Hippocampal formation (tissue), 2 donors: Measurements from ENCODE around the gene RBM15B.
"Not testable (repeated sequence)": the region's sequence is repeated elsewhere in the genome, so short reads cannot be mapped to it uniquely, and the experiment has no call there.

ENCODE experiments used
- DNase-seq, 2 donors: peaks; one replicate each; lab custom pipeline; 2025; lab: John Stamatoyannopoulos, UW

Gene RBM15B, protein sequence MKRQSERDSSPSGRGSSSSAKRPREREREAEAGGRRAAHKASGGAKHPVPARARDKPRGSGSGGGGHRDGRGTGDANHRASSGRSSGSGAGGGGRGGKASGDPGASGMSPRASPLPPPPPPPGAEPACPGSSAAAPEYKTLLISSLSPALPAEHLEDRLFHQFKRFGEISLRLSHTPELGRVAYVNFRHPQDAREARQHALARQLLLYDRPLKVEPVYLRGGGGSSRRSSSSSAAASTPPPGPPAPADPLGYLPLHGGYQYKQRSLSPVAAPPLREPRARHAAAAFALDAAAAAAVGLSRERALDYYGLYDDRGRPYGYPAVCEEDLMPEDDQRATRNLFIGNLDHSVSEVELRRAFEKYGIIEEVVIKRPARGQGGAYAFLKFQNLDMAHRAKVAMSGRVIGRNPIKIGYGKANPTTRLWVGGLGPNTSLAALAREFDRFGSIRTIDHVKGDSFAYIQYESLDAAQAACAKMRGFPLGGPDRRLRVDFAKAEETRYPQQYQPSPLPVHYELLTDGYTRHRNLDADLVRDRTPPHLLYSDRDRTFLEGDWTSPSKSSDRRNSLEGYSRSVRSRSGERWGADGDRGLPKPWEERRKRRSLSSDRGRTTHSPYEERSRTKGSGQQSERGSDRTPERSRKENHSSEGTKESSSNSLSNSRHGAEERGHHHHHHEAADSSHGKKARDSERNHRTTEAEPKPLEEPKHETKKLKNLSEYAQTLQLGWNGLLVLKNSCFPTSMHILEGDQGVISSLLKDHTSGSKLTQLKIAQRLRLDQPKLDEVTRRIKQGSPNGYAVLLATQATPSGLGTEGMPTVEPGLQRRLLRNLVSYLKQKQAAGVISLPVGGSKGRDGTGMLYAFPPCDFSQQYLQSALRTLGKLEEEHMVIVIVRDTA

DNA sequence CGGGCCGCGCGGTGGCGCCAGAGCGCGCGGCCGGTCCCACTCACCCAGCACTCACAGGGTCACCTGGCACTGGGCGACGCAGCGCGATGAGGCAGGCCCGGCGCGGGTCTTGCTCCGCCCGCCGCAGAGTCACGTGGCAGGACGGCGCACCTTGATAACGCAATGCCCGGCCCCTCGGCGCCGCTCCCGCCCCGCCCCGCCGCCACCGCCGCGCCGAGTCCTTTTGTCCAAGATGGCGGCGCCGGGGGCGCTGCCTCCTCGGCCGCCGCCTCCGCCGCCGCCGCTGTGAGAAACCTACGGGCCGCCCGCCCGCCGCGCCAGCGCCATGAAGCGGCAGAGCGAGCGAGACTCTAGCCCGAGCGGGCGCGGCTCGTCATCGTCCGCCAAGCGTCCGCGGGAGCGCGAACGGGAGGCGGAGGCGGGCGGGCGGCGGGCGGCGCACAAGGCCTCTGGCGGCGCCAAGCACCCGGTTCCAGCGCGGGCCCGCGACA lies at the start of gene RBM15B:
TSS of gene RBM15B (plus strand) at position 211 of the 491 bp plus-strand sequence. CDS start at position 326, 115 bp downstream.
- DNase-seq = peak; percentile 93 to 95

- no peak for DNase-seq
These were observed 47.0 kb upstream of the RBM15B start for GRCh38 chr3:51343918-51344687.

GRCh38 chr3:51350751-51351150 lies 40.3 kb upstream of the RBM15B start:
- peak in 1 of 2 donors; percentile 35 for DNase-seq

DNA sequence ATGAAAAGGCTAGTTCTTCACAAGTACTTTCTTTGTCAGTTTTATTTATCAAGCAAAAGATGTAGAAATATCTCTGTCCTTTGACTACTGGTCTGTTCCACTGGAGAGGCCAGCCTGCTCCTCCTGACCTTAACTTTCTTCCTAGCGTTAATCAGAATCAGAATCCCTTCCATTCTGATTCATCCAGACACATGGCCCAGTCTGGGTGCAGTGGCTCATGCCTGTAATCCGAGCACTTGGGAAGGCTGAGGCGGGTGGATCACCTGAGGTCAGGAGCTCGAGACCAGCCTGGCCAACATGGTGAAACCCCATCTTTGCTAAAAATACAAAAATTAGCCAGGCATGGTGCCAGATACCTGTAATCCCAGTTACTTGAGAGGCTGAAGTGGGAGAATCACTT lies 38.0 kb upstream of the RBM15B start:
- DNase-seq = no peak

DNA sequence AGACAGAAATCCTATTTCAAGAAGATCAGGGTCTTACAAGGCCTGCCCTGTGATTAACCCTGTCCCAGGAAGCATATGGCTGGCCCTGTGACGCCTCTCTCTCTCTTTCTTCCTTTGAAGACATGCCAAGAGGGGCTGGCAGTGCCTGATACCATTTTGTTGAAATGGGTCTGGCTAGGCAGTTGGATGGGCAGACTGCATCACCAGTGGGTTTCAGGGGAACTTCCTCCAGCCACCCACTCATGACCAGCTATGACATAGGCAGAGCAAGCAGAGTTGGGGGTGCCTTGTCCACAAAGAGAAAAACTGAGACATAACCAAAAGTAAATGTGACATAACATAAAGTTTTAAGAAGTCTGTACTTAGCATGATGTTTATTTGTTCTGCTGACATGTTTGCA lies 37.4 kb upstream of the RBM15B start:
- no peak for DNase-seq

DNA sequence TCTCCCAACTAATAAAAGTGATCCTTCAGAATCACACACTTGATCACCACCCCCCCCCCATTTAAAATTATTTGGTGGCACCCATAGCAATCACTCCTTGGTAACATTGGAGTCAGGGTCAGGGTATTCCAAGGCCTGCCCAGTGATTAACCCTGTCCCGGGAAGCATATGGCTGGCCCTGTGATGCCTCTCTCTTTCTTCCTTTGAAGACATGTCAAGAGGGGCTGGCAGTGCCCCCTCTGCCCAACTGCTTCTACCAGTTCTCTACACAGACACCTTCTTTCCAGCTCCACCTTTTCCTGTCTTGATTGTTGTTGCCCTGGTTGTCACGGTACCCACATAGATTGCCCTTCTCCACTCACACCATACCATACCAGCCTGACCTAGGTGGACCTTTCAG lies 36.9 kb upstream of the RBM15B start:
- DNase-seq = no peak

- DNase-seq = no peak
These were observed 36.1 kb upstream of the RBM15B start for GRCh38 chr3:51354731-51355615.

GRCh38 chr3:51355891-51356578 lies 35.0 kb upstream of the RBM15B start:
- DNase-seq = no peak

- no peak for DNase-seq
These were observed 33.2 kb upstream of the RBM15B start for GRCh38 chr3:51357856-51358255.

GRCh38 chr3:51358981-51359380 lies 32.1 kb upstream of the RBM15B start:
- DNase-seq = no peak

GRCh38 chr3:51360806-51361205 lies 30.3 kb upstream of the RBM15B start:
- no peak for DNase-seq

- DNase-seq = no peak
These were observed 29.3 kb upstream of the RBM15B start for GRCh38 chr3:51361746-51362145.

DNA sequence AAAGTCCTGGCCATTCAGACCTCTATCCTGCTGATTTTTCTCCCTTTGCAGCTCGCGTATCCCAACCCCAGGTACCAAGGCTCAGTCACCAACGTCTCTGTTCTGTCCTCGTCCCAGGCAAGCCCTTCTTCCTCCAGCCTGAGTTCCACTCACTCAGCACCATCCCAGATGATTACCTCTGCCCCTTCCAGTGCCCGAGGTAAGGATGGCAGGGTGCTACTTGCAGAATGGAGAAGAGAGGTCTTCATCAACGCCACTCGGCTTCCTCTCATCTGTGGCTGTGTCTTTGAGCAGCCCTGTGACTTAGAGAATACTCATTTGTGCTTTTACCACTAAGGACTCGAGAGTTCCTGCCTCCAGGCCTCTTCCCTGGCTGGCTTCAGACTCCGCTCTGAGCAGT lies 28.6 kb upstream of the RBM15B start:
- DNase-seq = no peak

DNA sequence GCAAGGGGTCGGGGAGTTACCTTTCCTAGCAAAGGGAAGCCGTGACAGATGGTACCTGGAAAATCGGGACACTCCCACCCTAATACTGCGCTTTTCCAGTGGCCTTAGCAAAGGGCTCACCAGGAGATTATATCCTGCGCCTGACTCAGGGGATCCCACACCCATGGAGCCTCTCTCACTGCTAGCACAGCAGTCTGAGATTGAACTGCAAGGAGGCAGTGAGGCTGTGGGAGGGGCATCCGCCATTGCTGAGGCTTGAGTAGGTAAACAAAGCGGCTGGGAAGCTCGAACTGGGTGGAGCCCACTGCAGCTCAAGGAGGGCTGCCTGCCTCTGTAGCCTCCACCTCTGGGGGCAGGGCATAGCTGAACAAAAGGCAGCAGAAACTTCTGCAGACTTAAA lies 22.8 kb upstream of the RBM15B start:
- not testable (repeated sequence) for DNase-seq

DNA sequence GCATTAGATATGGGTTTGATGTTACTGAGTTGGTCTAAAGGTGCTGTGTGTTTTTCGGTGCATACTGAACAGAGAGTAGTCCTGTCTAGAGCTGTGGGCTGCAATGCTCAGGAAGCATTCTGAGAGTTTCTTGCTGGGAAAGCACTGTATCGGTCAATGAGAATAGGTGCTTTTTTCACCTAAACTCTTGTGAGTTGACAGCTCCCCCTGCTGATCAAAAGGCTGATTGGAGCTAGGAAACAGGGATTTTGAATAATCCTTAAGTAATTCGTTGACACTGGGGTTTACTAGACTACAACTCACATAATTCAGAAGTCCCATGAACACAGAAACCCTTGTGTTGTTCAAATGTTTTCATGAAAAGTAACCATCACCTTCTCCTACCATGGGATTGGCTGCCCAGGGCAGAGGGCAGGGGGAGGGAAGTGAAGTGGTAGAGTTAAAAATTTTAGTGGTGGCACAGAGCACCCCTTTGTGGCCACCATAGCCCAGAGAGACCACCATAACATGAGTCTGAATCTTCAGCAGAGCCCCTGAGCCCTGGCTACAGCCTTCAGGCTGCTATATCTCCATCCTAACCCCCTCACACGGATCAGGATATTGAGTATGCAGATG lies 19.0 kb upstream of the RBM15B start:
- peak; percentile 11 to 26 for DNase-seq

DNA sequence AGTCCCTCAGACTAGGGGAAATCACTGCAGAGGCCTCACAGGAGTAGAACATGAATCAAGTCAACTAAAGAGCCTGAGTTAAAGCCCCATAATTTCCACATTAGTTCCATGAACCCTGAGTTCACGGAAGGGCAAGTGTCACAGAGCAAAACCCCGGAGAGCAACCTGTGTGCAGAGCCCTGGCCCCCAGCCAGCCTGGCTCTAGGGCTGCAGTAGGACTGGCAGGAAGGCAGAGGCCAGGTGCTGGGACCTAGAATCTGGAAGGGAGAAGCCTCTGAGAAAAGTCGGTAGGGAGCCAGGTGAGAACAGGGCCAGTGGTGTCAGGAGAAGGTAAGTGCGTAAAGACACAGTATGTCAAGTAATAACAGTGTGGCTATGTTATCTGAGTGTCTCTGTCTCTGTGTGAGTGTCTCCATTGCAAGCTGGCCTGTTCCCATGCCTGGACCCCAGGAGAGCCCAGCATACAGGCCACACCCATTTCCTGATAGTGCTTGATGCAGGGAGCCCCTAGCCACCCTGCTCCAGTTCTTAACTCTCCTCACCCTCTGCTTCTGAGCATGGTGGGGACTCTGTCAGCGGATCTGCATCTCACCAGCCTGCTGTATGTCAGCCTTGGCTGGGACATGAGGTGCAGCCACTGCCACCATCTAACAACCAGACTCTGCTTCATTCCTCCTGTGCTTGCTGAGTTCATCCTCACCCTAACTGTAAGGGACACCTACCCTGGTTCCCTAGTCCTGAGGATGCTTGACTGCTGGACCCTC lies 17.2 kb upstream of the RBM15B start:
- DNase-seq = no peak

DNA sequence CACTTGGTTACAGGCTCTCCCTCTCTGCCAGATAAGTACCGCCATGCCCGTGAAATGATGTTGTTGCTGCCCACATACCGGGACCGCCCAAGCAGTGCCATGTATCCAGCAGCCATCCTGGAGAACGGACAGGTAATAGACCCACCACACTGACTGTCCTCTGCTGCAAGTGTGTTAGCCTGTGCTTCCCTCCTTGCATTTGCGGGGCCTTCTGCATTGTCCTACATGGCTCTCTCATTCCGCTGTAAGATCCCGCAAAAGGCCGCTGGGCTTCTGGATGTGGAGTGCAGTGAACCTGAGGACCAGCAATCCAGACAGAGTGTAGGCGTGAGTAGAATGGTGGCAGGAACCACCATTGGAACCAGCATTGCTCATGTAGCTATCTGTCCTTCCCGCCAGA lies 16.6 kb upstream of the RBM15B start:
- DNase-seq = no peak

GRCh38 chr3:51375136-51375535 lies 15.9 kb upstream of the RBM15B start:
- no peak for DNase-seq

- no peak for DNase-seq
These were observed 15.5 kb upstream of the RBM15B start for GRCh38 chr3:51375571-51375970.
